HG02588 (cell line): Measurements from ENCODE around the gene MKRN1.
"Not testable (repeated sequence)": the region's sequence is repeated elsewhere in the genome, so short reads cannot be mapped to it uniquely, and the experiment has no call there.

Experiments used
- ATAC-seq: cut with Tn5 transposase; IDR thresholded peaks from one replicate; pipeline ENCODE4 v1.9.1; 2021; ENCODE audit warnings: mild to moderate bottlenecking, moderate library complexity; ENCODE audit not compliant: unreplicated experiment

MKRN1 gene

DNA sequence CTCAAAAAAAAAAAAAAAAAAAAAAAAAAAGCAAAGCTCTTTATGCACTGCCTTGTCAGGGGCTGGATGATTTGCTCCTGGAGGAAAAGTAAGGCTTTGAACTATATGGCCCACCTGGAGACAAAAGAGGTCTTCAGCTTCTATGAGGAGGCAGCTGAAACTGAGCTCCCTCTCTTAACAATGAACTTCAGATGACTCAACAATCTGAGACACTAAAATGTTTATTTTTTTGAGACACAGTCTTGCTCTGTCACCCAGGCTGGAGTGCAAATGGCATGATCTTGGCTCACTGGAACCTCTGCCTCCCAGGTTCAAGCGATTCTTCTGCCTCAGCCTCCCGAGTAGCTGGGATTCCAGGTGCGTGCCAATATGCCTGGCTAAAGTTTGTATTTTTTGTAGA is 38.7 kb downstream of the MKRN1 start:
- no peak for ATAC-seq

GRCh38 chr7:140439359-140439758 is 39.9 kb downstream of the MKRN1 start:
- ATAC-seq = no peak

DNA sequence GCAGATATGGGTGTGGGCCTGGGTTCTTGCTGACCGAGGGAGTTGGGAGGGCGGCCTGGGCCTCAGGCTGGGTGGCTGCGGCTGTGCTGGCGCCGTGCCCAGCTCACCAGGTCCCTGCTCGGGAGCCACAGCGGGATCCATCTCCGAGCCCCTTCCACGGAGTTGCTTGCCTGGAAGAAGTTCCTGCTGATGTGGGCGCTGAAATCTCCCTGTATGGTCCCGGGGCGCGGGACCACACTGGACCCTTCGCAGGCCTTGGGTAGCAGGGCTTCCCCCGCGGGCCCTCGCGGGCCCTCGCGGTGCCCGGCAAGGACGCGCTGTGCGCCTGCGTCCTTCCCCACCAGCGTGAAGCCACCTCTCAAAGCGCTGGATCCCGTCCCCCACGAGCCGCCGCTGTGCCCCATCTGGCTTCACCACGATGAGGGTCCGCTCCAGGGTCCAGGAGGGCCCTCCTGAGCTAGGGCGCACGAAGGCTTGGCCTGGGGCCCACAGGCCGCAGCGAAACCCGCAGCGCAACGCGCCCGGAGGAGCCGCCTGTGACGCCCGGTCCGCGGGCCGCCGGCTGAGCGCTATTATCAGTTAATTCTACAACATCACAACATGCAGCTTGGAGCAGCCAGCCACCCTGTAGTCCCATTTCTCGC is 43.9 kb downstream of the MKRN1 start:
- ATAC-seq = no peak

GRCh38 chr7:140433396-140433795 is 45.9 kb downstream of the MKRN1 start:
- ATAC-seq = no peak

GRCh38 chr7:140426130-140426529 is 53.2 kb downstream of the MKRN1 start:
- no peak for ATAC-seq

DNA sequence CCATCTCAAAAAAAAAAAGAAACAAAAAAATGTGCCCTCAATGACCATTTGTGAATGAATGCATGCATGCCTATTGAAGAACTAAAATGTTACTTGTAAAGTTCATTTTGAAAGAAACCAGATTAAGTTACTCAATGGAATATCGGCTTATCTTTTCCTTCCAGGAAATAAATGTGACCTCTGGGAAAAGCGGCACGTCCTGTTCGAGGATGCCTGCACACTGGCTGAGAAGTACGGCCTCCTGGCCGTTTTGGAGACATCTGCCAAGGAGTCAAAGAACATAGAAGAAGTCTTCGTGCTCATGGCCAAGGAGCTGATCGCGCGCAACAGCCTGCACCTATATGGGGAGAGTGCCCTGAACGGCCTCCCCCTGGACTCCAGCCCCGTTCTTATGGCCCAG is 53.6 kb downstream of the MKRN1 start:
- ATAC-seq = no peak

- no peak for ATAC-seq
Measured at GRCh38 chr7:140423501-140423900, 55.8 kb downstream of the MKRN1 start.

- no peak for ATAC-seq
Measured at GRCh38 chr7:140421521-140421920, 57.8 kb downstream of the MKRN1 start.

DNA sequence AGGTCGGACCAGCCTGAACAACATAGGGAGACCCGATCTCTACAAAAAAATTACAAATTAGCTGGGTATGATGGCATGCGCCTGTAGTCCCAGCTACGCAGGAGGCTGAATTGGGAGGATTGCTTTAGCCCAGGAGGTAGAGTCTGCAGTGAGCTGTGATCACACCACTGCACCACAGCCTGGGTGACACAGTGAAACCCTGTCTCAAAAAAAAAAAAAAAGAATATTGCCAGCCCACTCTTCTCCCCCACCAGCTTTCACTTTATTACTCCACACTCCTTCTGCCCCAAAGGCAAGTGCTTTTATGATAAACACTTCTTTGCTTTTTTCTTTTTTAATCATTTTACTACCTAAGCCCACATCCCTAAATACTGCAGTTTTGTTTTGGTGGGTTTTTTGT is 60.7 kb downstream of the MKRN1 start:
- no peak for ATAC-seq

DNA sequence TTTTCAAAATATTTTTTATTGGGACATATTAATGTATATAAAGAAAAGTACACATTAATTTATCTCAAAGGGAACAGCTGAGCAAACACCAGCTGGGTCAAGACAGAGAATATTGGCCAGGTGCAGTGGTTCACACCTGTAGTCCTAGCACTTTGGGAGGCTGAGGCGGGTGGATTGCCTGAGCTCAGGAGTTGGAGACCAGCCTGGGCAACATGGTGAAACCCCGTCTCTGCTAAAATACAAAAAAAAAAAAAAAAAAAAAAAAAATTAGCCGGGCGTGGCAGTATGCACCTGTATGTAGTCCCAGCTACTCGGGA is 61.2 kb downstream of the MKRN1 start:
- ATAC-seq = not testable (repeated sequence)

GRCh38 chr7:140417456-140418155 is 61.7 kb downstream of the MKRN1 start:
- ATAC-seq = no peak

DNA sequence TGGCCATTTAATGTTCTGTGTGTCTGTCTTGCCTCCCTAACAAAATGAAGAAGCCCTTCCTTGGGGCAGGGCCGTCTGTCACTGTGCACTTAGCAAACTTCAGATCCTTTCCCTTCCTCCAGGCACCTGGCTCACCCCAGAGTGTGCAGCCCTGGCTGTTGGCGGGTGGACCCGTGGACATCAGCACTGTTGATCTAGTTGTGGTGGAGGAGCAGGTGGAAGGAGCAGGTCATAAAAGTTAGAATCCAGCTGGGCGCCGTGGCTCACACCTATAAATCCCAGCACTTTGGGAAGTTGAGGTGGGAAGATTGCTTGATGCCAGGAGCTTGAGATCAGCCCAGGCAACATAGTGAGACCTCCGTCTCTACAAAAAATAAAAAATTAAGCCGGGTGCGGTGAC is 62.7 kb downstream of the MKRN1 start:
- no peak for ATAC-seq

DNA sequence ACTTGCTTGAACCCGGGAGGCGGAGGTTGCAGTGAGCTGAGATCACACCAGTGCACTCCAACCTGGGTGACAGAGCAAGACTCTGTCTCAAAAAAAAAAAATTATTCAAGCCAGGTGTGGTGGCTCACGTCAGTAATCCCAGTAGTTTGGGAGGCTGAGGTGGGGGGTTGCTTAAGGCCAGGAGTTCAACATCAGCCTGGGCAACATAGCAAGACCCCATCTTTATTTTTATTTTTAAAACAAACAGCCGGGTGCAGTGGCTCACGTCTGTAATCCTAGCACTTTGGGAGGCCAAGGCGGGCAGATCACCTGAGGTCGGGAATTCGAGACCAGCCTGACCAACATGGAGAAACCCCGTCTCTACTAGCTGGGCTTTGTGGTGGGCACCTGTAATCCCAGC is 63.5 kb downstream of the MKRN1 start:
- not testable (repeated sequence) for ATAC-seq

DNA sequence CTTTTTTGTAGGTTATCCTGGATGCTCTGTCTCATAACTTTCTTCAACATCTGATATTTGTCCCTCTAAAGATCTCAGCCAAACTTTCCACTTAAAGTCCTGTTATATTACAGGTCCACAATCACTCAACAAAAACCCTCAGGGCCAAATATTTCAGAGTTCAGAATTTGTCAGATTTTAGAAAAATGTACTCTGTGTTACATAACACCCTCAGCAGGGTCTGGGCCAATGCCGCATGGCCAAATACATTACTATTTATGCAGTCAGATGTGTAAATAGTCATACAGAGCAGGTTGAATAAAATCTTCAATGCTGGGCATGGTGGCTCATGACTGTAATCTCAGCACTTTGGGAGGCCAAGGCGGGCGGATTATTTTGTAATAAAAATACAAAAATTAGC is 63.9 kb downstream of the MKRN1 start:
- ATAC-seq = no peak

DNA sequence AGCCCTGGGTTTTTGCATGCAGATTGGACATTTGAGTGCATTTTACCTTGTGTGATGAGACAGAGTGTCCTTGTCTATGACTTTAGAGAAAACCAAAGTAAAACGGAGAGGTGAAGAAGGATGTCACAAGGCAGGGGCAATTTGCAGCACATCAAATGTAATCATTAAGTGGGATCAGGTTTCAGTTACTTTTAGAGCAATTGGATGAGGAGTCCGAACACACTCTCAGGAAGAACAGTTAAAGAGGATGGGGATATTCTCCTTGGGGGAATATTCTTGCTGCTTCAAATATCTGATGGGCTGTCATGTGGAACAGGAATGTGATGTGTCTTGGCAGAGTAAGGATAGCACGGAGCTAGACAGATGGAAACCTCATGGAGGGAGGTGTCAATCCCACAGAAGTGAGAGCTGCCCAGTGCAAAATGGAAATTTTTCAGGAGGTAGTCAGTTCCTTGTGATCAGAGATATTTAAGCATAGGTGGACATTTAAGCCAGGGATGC is 74.7 kb downstream of the MKRN1 start:
- no peak for ATAC-seq

GRCh38 chr7:140403878-140404564 is 75.3 kb downstream of the MKRN1 start, which contains the start of gene RAB19:
Gene RAB19, plus strand, starts transcription at chr7:140404058. Its CDS starts 3,589 bp downstream, at chr7:140407647.
- ATAC-seq = no peak
